Measurements from ENCODE around the gene ORAI3.

Gene ORAI3

GRCh38 chr16:30996985-30997724, 48.3 kb downstream of the ORAI3 start (continued):
- TF ChIP-seq ZNF391 (tag by site-specific recombination; IDR thresholded peaks at IDR 0.05; ENCODE audit: borderline replicate concordance, low read depth) = no peak
- no peak for TF ChIP-seq ATF2 (tag by site-specific recombination; IDR thresholded peaks at IDR 0.05; ENCODE audit: low read depth)
- no peak for TF ChIP-seq CTCF (tag by site-specific recombination; IDR thresholded peaks at IDR 0.05)
- TF ChIP-seq HIC1 (tag by site-specific recombination; IDR thresholded peaks at IDR 0.05) = 0 out of 2 replicates have a peak, but pooled peaks have one; percentile 24
- no peak for TF ChIP-seq ZNF248 (tag by site-specific recombination; IDR thresholded peaks at IDR 0.05)
- TF ChIP-seq PRDM10 (tag by site-specific recombination; IDR thresholded peaks at IDR 0.05) = peak; percentile 96
- TF ChIP-seq ZNF132 (tag by site-specific recombination; IDR thresholded peaks at IDR 0.05; ENCODE audit: borderline replicate concordance) = no peak
- no peak for TF ChIP-seq ZNF138 (tag by site-specific recombination; IDR thresholded peaks at IDR 0.05; ENCODE audit: borderline replicate concordance)
- TF ChIP-seq ZBTB26 (tag by site-specific recombination; optimal IDR thresholded peaks at IDR 0.05) = peak; percentile 16
- TF ChIP-seq ZBTB20 (tag by site-specific recombination; IDR thresholded peaks at IDR 0.05) = 0 out of 2 replicates have a peak, but pooled peaks have one; percentile 18
- TF ChIP-seq ZNF18 (tag by site-specific recombination; IDR thresholded peaks at IDR 0.05) = no peak
- no peak for TF ChIP-seq ZNF155 (tag by site-specific recombination; IDR thresholded peaks at IDR 0.05)
- no peak for TF ChIP-seq GFI1B (tag by site-specific recombination; IDR thresholded peaks at IDR 0.05)
- no peak for TF ChIP-seq BCL6B (tag by site-specific recombination; IDR thresholded peaks at IDR 0.05)
- no peak for TF ChIP-seq ZNF19 (tag by site-specific recombination; IDR thresholded peaks at IDR 0.05; ENCODE audit: low read depth)
- no peak for TF ChIP-seq ZNF645 (tag by site-specific recombination; IDR thresholded peaks at IDR 0.05)
- no peak for TF ChIP-seq REST (tag by site-specific recombination; IDR thresholded peaks at IDR 0.05)
- TF ChIP-seq ZFP69B (tag by site-specific recombination; IDR thresholded peaks at IDR 0.05) = peak; percentile 85
- no peak for TF ChIP-seq ZNF169 (tag by site-specific recombination; IDR thresholded peaks at IDR 0.05)
